GM12892 (cell line): ENCODE measurements around the gene PLEKHG3.

Experiments used
- DNase-seq: peaks from one replicate; pipeline ENCODE4 v3.0.0; 2011; ENCODE audit not compliant: insufficient read length
- FAIRE-seq: peaks from 2 replicates; lab custom pipeline; 2011; peaks lifted over from hg19 to GRCh38; lab: Jason Lieb, UNC
- POLR2A ChIP-seq: IDR thresholded peaks from 2 replicates; pipeline ENCODE4 v1.6.1; 2011; ENCODE audit warnings: low read depth, low read length, control low read depth
- POLR2AphosphoS5 ChIP-seq: IDR thresholded peaks from 2 replicates; pipeline ENCODE4 v1.6.1; 2011; ENCODE audit warnings: low read depth, low read length, control low read depth
- TAF1 ChIP-seq: IDR thresholded peaks from 2 replicates; pipeline ENCODE4 v1.6.1; 2011; ENCODE audit warnings: low read depth, mild to moderate bottlenecking, control low read depth, low read length, borderline replicate concordance

The PLEKHG3 gene

DNA sequence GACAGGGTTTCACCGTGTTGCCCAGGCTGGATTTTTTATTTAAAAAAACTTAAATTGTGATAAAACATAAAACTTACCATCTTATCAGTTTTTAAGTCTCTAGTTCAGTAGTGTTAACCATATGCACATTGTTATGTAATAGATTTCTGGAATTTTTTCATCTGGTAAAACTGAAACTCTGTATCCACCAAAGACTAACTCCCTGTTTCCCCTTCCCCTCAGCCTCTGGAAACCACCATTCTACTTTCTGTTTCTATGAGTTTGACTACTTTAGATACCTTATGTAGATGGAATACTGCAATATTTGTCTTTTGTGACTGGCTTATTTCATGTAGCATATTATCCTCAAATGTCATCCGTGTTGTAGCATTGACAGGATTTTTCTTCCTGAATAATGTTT is 12.8 kb upstream of the PLEKHG3 start:
- no peak for TF ChIP-seq TAF1
- no peak for TF ChIP-seq POLR2AphosphoS5
- no peak for TF ChIP-seq POLR2A
- FAIRE-seq = no peak

DNA sequence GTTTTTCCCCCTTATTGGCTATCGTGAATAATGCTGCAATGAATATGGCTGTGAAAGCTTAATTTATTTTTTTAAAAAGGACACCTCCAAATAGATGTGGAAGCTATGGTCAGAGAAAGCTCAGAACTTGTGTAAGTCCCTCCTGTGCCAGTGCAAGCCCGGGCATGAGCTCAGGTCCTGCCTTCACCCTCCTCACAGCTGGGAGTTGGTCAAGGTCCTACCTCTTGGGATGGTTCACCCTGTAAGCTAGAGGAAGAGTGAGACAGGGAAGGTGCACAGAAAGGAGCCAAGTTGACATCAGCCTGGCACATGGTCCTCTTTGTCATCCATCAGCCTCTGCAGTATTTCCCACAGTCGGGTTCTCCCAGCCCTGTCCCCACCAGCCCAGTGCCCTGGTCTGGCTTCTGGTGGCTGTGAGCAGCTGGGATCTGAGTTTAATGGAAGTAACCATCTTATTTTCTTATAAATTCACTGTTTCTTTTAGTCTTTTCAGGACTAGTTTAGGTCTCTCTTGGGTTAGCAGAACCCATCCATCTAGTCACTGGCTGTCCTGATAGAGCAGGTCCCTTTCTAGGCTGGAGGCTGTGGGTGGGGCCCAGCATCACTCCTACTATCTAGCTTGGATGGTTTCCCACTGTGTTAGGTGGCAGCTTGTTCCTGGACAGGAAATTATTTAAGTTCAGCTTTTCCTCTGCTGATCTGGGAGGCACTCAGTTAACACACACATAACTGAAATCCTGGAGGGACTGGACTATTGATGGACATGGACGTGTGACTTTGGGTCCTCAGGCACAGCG is 11.8 kb upstream of the PLEKHG3 start:
- TF ChIP-seq POLR2A = no peak
- no peak for TF ChIP-seq POLR2AphosphoS5
- no peak for TF ChIP-seq TAF1
- FAIRE-seq (no peak), DNase-seq (no peak)

More for the DNA sequence above, 12.8 kb upstream of the PLEKHG3 start:
- DNase-seq = no peak

DNA sequence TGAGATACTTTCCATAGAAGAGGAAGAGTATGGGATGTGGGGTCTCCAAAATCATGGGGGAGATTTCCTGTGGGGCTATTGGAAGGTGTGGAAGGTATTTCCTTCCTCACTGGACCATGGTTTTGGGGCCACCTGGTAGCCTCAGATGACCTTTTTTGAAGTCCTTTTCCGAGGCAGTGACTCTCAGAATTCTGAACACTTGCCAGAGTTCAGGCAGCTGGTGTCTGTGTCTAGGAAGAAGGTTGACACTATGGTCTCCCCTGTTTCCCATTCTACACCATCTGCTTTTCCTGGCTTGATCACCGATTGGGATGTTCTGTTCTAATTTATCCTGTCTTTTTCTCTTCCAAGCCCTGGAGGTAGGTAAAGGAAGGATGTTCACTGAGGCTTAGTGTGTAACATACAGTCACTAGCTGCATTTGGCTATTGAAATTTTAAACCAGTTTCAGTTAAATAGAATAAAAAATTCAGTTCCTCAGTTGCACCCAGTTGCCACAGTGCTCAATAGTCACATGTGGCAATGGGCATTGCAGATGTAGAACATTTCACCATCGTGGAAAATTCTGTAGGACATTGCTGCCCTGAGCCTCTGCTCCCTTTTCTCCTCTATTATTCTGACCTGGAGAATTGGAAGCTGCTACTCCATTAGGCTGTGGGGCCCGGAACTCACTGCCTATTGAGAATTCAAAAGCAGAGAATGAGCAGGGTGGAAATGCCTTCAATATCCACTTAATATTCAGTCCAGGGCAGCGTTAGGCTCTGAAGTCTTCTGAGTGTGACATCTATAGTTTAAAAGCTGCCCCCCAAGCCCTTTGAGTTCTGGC is 11.0 kb upstream of the PLEKHG3 start:
- TF ChIP-seq TAF1 = no peak
- no peak for DNase-seq
- FAIRE-seq = no peak

DNA sequence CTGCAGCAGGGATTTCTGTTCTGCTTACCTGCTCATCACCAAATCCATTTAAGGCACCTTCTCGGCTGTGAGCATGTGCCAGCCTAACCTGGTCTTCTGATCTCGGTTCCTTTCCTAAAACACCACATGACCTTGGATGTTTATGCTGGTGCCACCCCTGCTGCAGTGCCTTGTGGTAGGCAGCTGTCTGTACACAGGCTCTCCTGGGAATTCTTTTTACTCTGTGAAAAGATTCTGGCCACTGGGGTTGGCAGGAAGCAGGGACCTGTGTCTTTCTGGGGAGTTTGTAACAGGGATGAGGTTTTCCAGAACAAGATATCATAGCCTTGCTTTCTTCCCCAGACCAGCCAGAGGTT is 10.4 kb upstream of the PLEKHG3 start:
- FAIRE-seq = no peak
- no peak for DNase-seq
- TF ChIP-seq POLR2A (no peak), TAF1 (no peak), POLR2AphosphoS5 (no peak)

DNA sequence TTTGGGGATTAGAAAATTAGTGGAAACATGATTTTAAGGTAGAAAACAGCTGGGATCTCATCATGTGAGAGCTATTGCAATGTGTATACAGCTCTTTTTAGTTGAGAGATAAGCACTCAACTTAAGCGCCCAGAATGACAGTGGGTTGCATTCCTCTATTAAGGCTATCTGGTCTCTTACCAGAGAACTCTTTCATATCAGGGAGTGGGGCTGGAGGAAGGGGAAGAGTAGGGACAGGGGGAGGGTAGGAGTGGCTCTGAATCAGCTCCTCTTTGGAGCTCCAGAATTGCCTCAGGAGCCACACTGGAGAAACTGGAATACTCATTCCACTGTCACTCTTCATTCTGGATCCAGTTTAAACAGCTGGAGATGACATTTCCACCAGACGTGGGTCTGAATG is 9.2 kb upstream of the PLEKHG3 start:
- FAIRE-seq = no peak

DNA sequence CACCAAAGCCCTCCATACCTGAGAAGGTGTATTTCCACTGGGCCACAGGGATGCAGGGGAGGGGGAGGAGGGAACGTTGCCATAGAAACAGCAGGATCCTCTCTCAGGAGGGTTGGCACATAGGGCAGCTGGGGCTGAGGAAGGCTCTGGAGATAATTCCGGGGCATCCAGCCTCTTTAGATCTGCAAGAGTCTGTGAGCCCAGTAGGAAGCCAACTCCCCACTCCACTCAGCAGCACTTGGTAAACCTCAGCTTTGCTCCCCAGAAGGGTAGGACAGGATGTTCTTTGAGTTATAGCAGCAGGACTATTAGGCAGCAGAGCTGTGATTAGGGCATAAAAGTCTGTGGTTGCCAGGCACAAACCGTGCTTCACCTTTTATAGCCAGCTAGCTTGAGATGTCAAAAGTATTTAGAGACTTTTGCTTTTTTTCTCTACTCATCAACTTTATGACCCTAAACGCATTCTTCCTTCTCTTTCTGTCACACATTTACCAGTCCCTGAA is 7.8 kb upstream of the PLEKHG3 start:
- TF ChIP-seq TAF1 (no peak), POLR2A (no peak), POLR2AphosphoS5 (no peak)
- no peak for DNase-seq
- FAIRE-seq = no peak

More for the DNA sequence above, 9.2 kb upstream of the PLEKHG3 start:
- DNase-seq = no peak
- no peak for TF ChIP-seq POLR2AphosphoS5

DNA sequence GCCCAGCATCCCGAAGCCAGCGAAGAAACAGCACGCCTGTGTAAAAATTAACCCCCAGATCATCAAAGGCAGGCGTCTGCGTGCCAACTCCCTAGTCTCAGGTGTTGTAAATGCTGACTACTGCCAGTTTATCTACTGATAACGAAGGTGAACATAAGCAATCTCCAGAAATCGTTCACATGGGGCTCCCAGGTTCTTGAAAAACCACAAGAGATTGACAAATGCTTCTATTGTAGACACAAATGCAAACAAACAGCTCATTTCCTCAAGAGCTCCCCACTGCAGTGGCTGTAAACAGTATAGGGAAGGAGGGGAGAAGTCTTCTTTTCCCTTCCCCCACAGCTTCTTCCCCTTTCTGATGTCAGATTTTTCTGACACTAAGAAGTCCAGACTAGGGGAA is 5.3 kb upstream of the PLEKHG3 start:
- TF ChIP-seq TAF1 = no peak
- no peak for TF ChIP-seq POLR2A
- no peak for TF ChIP-seq POLR2AphosphoS5
- FAIRE-seq = no peak
- no peak for DNase-seq

DNA sequence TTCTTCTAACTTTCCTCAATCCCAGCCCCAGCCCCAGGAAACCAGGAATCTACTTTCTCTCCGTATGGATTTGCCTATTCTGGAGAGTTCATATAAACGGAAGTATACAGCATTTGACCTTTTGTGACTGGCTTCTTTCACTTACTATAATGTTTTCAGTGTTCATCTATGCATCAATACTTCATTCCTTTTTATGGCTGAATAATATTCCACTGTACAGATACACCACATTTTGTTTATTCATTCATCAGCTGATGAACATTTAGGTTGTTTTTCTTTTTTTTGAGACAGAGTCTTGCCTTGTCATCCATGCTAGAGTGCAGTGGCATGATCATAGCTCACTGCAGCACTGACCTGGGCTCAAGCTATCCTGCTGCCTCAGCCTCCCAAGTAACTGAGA is 3.9 kb upstream of the PLEKHG3 start:
- FAIRE-seq = no peak
- DNase-seq = no peak
- TF ChIP-seq TAF1 = no peak
- no peak for TF ChIP-seq POLR2A
- TF ChIP-seq POLR2AphosphoS5 = no peak

DNA sequence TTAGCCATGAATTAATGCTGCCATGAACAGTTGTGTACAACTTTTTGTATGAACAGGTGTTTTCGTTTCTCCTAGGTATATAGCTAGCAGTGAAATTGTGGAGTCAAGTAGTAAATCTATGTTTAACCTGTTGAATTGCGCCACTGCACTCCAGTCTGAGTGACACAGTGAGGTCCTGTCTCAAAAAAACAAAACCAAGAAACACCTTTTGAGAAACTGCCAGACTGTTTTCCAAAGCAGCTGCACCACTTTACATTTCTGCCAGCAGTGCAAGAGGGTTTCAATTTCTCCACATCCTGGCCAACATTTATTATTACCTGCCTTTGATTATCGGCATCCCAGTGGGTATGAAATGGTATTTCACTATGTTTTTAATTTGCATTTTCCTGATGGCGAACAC is 3.3 kb upstream of the PLEKHG3 start:
- FAIRE-seq (no peak), DNase-seq (no peak)
- TF ChIP-seq POLR2AphosphoS5 = no peak
- TF ChIP-seq TAF1 = no peak
- TF ChIP-seq POLR2A = no peak

DNA sequence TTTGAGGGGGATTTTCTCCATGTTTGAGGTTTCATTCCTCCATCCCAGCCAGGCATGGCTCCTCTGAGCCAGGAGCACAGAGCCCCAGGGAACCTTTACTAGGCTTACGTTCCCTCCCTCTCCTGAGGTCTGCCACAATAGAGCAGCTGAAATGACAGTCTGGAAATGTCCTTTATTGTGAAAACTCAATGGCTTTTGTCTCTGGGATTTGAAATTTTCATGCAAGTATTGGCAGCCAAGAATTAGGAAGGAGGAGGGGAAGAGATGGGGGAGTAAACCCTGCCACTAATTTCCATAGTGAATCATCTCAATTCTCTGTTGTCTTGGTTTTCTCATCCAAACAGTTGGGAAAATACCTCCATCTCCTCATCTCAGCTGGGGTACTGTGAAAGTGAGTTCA is 2.6 kb upstream of the PLEKHG3 start:
- FAIRE-seq (no peak), DNase-seq (no peak)
- TF ChIP-seq TAF1 (no peak), POLR2A (no peak), POLR2AphosphoS5 (no peak)

DNA sequence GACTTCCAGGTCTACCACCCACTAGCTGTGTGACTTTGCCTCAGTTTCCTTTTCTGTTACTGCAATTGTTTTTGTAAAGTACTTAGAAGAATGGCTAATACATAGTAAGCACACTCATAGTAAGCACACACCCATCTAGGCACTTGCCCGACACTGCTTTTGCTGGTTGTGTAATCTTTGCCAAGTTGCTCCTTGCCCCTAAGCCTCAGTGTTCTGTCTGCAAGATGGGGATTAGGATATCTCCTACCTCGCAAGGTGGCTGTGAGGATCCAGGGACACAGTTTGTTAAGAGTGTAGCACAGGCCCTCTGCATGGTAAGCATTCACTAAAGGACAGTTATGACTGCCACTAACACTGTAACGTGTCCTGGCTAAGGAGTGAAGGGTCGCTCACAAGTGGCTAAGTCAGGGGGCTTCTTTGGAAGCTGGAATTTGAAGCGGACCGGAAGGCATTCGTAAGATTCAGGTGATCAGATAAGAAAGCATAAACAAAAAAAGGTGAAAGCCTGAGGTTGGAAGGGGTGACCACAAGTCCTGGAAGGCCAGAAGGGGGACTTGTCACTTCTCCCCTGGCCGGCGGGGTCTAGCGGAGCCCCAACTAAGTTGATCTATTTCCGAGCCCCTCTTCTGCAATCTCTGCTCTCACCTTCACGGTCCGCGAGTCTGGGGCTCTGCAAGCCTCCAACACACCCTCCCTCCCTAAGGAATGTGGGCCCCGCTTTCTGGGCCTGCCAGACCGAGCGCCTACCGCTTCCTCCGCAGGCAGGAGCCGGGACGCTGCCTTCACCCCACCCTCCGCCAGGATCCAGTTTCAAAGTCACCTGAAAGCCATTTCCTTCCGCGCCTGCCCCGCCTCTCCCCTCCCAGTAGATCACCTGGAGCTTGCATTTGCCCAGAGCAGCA is 1.5 kb upstream of the PLEKHG3 start:
- no peak for FAIRE-seq
- no peak for DNase-seq

More for the DNA sequence above, 1.5 kb upstream of the PLEKHG3 start:
- no peak for TF ChIP-seq POLR2A
- TF ChIP-seq POLR2AphosphoS5 = no peak
- no peak for TF ChIP-seq TAF1
